Loucy (cell line): ENCODE data around the gene LYZL2.
"Not testable (repeated sequence)": the region's sequence is repeated elsewhere in the genome, so short reads cannot be mapped to it uniquely, and the experiment has no call there.

Experiments
- H2AFZ ChIP-seq: fragments of 200-600 bp; sonication (generic); 2 replicates; pipeline ENCODE4 v1.6.0; 2016; ENCODE audit warnings: antibody characterized with exemption, mild to moderate bottlenecking, low read length, moderate library complexity
- H3F3A ChIP-seq: fragments of 200-600 bp; 2 replicates; pipeline ENCODE4 v1.6.0; 2016; ENCODE audit warnings: antibody characterized with exemption, low read depth, mild to moderate bottlenecking
- H3K27me3 ChIP-seq: fragments of 200-600 bp; sonication (generic); 2 replicates; pipeline ENCODE4 v1.6.1; 2014; ENCODE audit warnings: low read length, mild to moderate bottlenecking; ENCODE audit not compliant: insufficient read depth, poor library complexity, severe bottlenecking
- H3K36me3 ChIP-seq: fragments of 200-600 bp; sonication (generic); 2 replicates; pipeline ENCODE4 v1.6.1; 2016; ENCODE audit warnings: low read length; ENCODE audit not compliant: insufficient read depth
- H3K4me1 ChIP-seq: fragments of 200-600 bp; sonication (generic); 2 replicates; pipeline ENCODE4 v1.5.1; 2014; ENCODE audit warnings: low read length, mild to moderate bottlenecking; ENCODE audit not compliant: insufficient read depth, poor library complexity, severe bottlenecking
- H3K4me2 ChIP-seq: fragments of 200-600 bp; sonication (generic); 2 replicates; pipeline ENCODE4 v1.6.0; 2014; ENCODE audit warnings: antibody characterized with exemption, low read length, low read depth, mild to moderate bottlenecking; ENCODE audit not compliant: poor library complexity, severe bottlenecking
- H3K4me3 ChIP-seq: fragments of 200-600 bp; sonication (generic); 2 replicates; pipeline ENCODE4 v1.5.1; 2014; ENCODE audit warnings: low read length, mild to moderate bottlenecking, mixed read lengths; ENCODE audit not compliant: poor library complexity, severe bottlenecking
- H3K79me2 ChIP-seq: fragments of 200-600 bp; sonication (generic); 2 replicates; pipeline ENCODE4 v1.6.1; 2014; ENCODE audit warnings: low read length; ENCODE audit not compliant: insufficient read depth
- H3K9ac ChIP-seq: fragments of 200-600 bp; sonication (generic); 2 replicates; pipeline ENCODE4 v1.6.0; 2014; ENCODE audit warnings: mild to moderate bottlenecking, low read depth, low read length, moderate library complexity; ENCODE audit not compliant: poor library complexity, severe bottlenecking
- H3K9me2 ChIP-seq: fragments of 200-600 bp; sonication (generic); replicated peaks from 2 replicates; pipeline ENCODE4 v1.6.1; 2016; ENCODE audit warnings: low read depth, low read length, mixed read lengths
- H3K9me3 ChIP-seq: fragments of 200-600 bp; sonication (generic); 2 replicates; pipeline ENCODE4 v1.6.1; 2014; ENCODE audit warnings: mild to moderate bottlenecking, antibody characterized with exemption, low read length, low read depth; ENCODE audit not compliant: insufficient read depth
- H4K20me1 ChIP-seq: fragments of 200-600 bp; sonication (generic); 2 replicates; pipeline ENCODE4 v1.6.0; 2014; ENCODE audit warnings: antibody characterized with exemption, low read length, mild to moderate bottlenecking; ENCODE audit not compliant: insufficient read depth, poor library complexity, severe bottlenecking
- EZH2phosphoT487 ChIP-seq: fragments of 200-600 bp; IDR thresholded peaks from 2 replicates; pipeline ENCODE4 v1.6.1; 2018; ENCODE audit warnings: antibody characterized with exemption, mild to moderate bottlenecking, moderate library complexity, borderline replicate concordance
- TF ChIP-seq, protein P1 (sequence below): fragments of 200-600 bp; sonication (generic); conservative IDR thresholded peaks from 2 replicates; pipeline ENCODE4 v1.5.1; 2014; ENCODE audit warnings: mild to moderate bottlenecking, antibody characterized with exemption, low read length

The LYZL2 gene

DNA sequence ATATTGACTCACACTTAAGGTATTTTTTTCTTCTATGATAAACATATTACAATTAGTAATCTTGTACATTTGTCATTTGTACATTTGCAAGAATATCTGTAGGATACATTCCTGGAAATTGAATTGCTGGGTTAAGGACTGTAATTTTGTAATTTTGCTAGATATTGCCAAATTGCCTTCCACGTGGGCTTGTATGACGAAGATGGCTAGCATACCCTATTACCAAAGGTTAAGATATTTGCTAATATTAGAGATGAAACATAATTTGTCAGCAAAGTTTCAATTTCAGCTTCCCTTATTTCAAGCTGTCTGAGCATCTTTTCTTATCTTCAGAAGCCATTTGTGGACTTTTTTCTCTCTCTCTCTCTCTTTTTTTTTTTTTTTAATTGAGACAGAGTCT, 1.0 kb upstream of the LYZL2 start:
- Histone ChIP-seq H3K9me2 (no peaks in the 10 kb centered on the region), H3K36me3 (no peaks in the 10 kb centered on the region), H3K9ac (no peak overlapping the region), H3K9me3 (no peaks in the 10 kb centered on the region), H2AFZ (no peak overlapping the region), H4K20me1 (no peaks in the 10 kb centered on the region), H3K4me2 (no peak overlapping the region), H3K4me1 (no peaks in the 10 kb centered on the region), H3F3A (no peaks in the 10 kb centered on the region), H3K79me2 (no peaks in the 10 kb centered on the region), H3K4me3 (no peak overlapping the region), H3K27me3 (no peaks in the 10 kb centered on the region)
- no peak for TF ChIP-seq EZH2phosphoT487
- TF ChIP-seq, protein P1, sequence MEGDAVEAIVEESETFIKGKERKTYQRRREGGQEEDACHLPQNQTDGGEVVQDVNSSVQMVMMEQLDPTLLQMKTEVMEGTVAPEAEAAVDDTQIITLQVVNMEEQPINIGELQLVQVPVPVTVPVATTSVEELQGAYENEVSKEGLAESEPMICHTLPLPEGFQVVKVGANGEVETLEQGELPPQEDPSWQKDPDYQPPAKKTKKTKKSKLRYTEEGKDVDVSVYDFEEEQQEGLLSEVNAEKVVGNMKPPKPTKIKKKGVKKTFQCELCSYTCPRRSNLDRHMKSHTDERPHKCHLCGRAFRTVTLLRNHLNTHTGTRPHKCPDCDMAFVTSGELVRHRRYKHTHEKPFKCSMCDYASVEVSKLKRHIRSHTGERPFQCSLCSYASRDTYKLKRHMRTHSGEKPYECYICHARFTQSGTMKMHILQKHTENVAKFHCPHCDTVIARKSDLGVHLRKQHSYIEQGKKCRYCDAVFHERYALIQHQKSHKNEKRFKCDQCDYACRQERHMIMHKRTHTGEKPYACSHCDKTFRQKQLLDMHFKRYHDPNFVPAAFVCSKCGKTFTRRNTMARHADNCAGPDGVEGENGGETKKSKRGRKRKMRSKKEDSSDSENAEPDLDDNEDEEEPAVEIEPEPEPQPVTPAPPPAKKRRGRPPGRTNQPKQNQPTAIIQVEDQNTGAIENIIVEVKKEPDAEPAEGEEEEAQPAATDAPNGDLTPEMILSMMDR: no peak

- H3K4me1 ChIP-seq, H2AFZ ChIP-seq, H3K9me3 ChIP-seq, H3K4me2 ChIP-seq, H4K20me1 ChIP-seq, H3K9ac ChIP-seq, H3K4me3 ChIP-seq, H3K27me3 ChIP-seq, H3K36me3 ChIP-seq, H3K9me2 ChIP-seq, H3F3A ChIP-seq, H3K79me2 ChIP-seq: not testable (repeated sequence)
Observed at GRCh38 chr10:30628576-30628975, 977 bp downstream of the LYZL2 start.

GRCh38 chr10:30626837-30627236, 2.7 kb downstream of the LYZL2 start:
- H3K27me3 ChIP-seq, H3K4me3 ChIP-seq, H3K9me2 ChIP-seq, H3K9me3 ChIP-seq, H4K20me1 ChIP-seq, H3K79me2 ChIP-seq, H3K36me3 ChIP-seq, H3F3A ChIP-seq, H3K4me2 ChIP-seq, H2AFZ ChIP-seq, H3K9ac ChIP-seq, H3K4me1 ChIP-seq: not testable (repeated sequence)

DNA sequence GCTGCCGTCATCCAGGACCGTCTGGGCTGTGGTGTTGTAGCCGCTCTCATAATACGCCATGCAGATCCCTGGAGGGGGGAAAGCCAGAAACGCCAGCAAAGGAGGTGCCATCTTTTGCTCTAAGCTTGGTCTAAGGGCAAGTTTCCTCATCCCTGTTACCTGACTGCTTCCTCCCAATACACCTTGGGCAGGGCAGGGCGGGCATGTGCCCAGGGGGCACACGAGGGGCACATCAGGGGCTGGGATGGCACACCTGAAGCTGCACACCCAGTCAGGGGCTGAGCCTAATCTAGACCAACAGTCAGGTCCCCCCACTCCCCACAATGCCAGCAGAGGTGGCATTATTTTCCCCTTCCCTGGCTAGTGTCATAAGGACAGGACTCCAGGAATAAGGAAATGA, 3.4 kb downstream of the LYZL2 start:
- H3K4me3 ChIP-seq, H3K4me2 ChIP-seq, H3K9ac ChIP-seq, H2AFZ ChIP-seq, H3K9me3 ChIP-seq, H3F3A ChIP-seq, H3K9me2 ChIP-seq, H4K20me1 ChIP-seq, H3K4me1 ChIP-seq, H3K79me2 ChIP-seq, H3K27me3 ChIP-seq, H3K36me3 ChIP-seq: not testable (repeated sequence)

- Histone ChIP-seq H3K4me2 (no peak overlapping the region), H3K27me3 (no peaks in the 10 kb centered on the region), H3K9me3 (no peaks in the 10 kb centered on the region), H3K9ac (no peak overlapping the region), H3K9me2 (no peaks in the 10 kb centered on the region), H3F3A (no peaks in the 10 kb centered on the region), H3K4me1 (no peaks in the 10 kb centered on the region), H3K4me3 (no peak overlapping the region), H3K36me3 (no peaks in the 10 kb centered on the region), H3K79me2 (no peaks in the 10 kb centered on the region), H4K20me1 (no peaks in the 10 kb centered on the region), H2AFZ (no peak overlapping the region)
- TF ChIP-seq, protein P1: no peak
- TF ChIP-seq EZH2phosphoT487: no peak
Observed at GRCh38 chr10:30625080-30625479, 4.5 kb downstream of the LYZL2 start.
